HUES48 (cell line): ENCODE measurements around the gene INTS6L.
"Not testable (repeated sequence)": the region's sequence is repeated elsewhere in the genome, so short reads cannot be mapped to it uniquely, and the experiment has no call there.

Experiments
- H3K27ac ChIP-seq: one replicate; pipeline ENCODE4 v1.7.0; 2013; ENCODE audit warnings: low read depth, low read length, inconsistent platforms
- H3K27me3 ChIP-seq: 2 replicates; pipeline ENCODE4 v1.6.1; 2013; ENCODE audit warnings: mild to moderate bottlenecking, low read length; ENCODE audit not compliant: control insufficient read depth, insufficient read depth
- H3K36me3 ChIP-seq: 2 replicates; pipeline ENCODE4 v1.6.1; 2013; ENCODE audit warnings: low read length; ENCODE audit not compliant: control insufficient read depth, insufficient read depth
- H3K4me1 ChIP-seq: 2 replicates; pipeline ENCODE4 v1.6.1; 2013; ENCODE audit warnings: mild to moderate bottlenecking, low read length; ENCODE audit not compliant: control insufficient read depth, insufficient read depth
- H3K4me3 ChIP-seq: 2 replicates; pipeline ENCODE4 v1.5.1; 2013; ENCODE audit warnings: mild to moderate bottlenecking, low read depth, low read length
- H3K9ac ChIP-seq: 2 replicates; pipeline ENCODE4 v1.6.1; 2013; ENCODE audit warnings: mild to moderate bottlenecking, low read depth, low read length, moderate library complexity
- H3K9me3 ChIP-seq: 2 replicates; pipeline ENCODE4 v1.6.1; 2013; ENCODE audit warnings: low read length; ENCODE audit not compliant: control insufficient read depth, insufficient read depth

INTS6L gene

GRCh38 chrX:135549519-135549918, 29.1 kb downstream of the INTS6L start:
- 0 out of 2 replicates have a peak, but pooled peaks cover 3% of the 10 kb centered on the region for H3K4me1 ChIP-seq
- peaks cover 25% of the 10 kb centered on the region for H3K36me3 ChIP-seq
- H3K9ac ChIP-seq = no peak overlapping the region

GRCh38 chrX:135556055-135556454, 35.6 kb downstream of the INTS6L start:
- H3K4me3 ChIP-seq = no peak overlapping the region
- no peaks in the 10 kb centered on the region for H3K9me3 ChIP-seq
- H3K4me1 ChIP-seq = peaks cover 19% of the 10 kb centered on the region
- H3K9ac ChIP-seq = no peak overlapping the region
- H3K27ac ChIP-seq = no peak overlapping the region
- H3K36me3 ChIP-seq = peaks cover 16% of the 10 kb centered on the region
- H3K27me3 ChIP-seq = peaks cover 5% of the 10 kb centered on the region; the same call in 1 of the 2 replicates

More at GRCh38 chrX:135549519-135549918, 29.1 kb downstream of the INTS6L start:
- Histone ChIP-seq H3K9me3 (no peaks in the 10 kb centered on the region), H3K27ac (no peak overlapping the region), H3K27me3 (no peaks in the 10 kb centered on the region), H3K4me3 (no peak overlapping the region)

GRCh38 chrX:135557344-135557743, 36.9 kb downstream of the INTS6L start:
- no peak overlapping the region for H3K9ac ChIP-seq
- H3K4me3 ChIP-seq = no peak overlapping the region
- peaks cover 5% of the 10 kb centered on the region; the same call in 1 of the 2 replicates for H3K27me3 ChIP-seq
- peaks cover 9% of the 10 kb centered on the region for H3K36me3 ChIP-seq
- H3K27ac ChIP-seq = no peak overlapping the region
- peaks cover 19% of the 10 kb centered on the region for H3K4me1 ChIP-seq
- H3K9me3 ChIP-seq = no peaks in the 10 kb centered on the region

GRCh38 chrX:135572436-135572835, 52.0 kb downstream of the INTS6L start:
- H3K27ac ChIP-seq = no peak overlapping the region
- no peak overlapping the region for H3K4me3 ChIP-seq
- H3K9me3 ChIP-seq = no peaks in the 10 kb centered on the region
- H3K36me3 ChIP-seq = peaks cover 40% of the 10 kb centered on the region
- no peaks in the 10 kb centered on the region for H3K27me3 ChIP-seq
- no peak overlapping the region for H3K9ac ChIP-seq
- peaks cover 6% of the 10 kb centered on the region for H3K4me1 ChIP-seq

- no peaks in the 10 kb centered on the region for H3K9me3 ChIP-seq
- H3K27ac ChIP-seq = no peak overlapping the region
- no peaks in the 10 kb centered on the region for H3K4me1 ChIP-seq
- H3K9ac ChIP-seq = no peak overlapping the region
- H3K36me3 ChIP-seq = peaks cover 43% of the 10 kb centered on the region
- H3K4me3 ChIP-seq = no peak overlapping the region
- no peaks in the 10 kb centered on the region for H3K27me3 ChIP-seq
These were observed 61.0 kb downstream of the INTS6L start for GRCh38 chrX:135581496-135581895.

- no peaks in the 10 kb centered on the region for H3K4me1 ChIP-seq
- no peak overlapping the region for H3K9ac ChIP-seq
- H3K36me3 ChIP-seq = peaks cover 14% of the 10 kb centered on the region; the same call in 1 of the 2 replicates
- no peak overlapping the region for H3K4me3 ChIP-seq
- H3K27ac ChIP-seq = no peak overlapping the region
- no peaks in the 10 kb centered on the region for H3K27me3 ChIP-seq
- H3K9me3 ChIP-seq = no peaks in the 10 kb centered on the region
These were observed 64.7 kb downstream of the INTS6L start for GRCh38 chrX:135585153-135585552.

GRCh38 chrX:135591871-135592270, 71.4 kb downstream of the INTS6L start:
- Histone ChIP-seq H3K9ac (no peak overlapping the region), H3K36me3 (no peaks in the 10 kb centered on the region), H3K27ac (no peak overlapping the region), H3K9me3 (no peaks in the 10 kb centered on the region), H3K4me1 (no peaks in the 10 kb centered on the region), H3K4me3 (no peak overlapping the region), H3K27me3 (no peaks in the 10 kb centered on the region)

GRCh38 chrX:135594049-135594448, 73.6 kb downstream of the INTS6L start:
- H3K9me3 ChIP-seq, H3K9ac ChIP-seq: not testable (repeated sequence)

GRCh38 chrX:135594453-135594852, 74.0 kb downstream of the INTS6L start:
- not testable (repeated sequence) for H3K27me3 ChIP-seq, H3K27ac ChIP-seq, H3K4me3 ChIP-seq, H3K36me3 ChIP-seq, H3K4me1 ChIP-seq, H3K9me3 ChIP-seq, H3K9ac ChIP-seq

More at GRCh38 chrX:135594049-135594448, 73.6 kb downstream of the INTS6L start:
- H3K27ac ChIP-seq, H3K4me1 ChIP-seq, H3K4me3 ChIP-seq, H3K27me3 ChIP-seq, H3K36me3 ChIP-seq: not testable (repeated sequence)

GRCh38 chrX:135595543-135595942, 75.1 kb downstream of the INTS6L start:
- Histone ChIP-seq H3K36me3 (no peaks in the 10 kb centered on the region), H3K27me3 (no peaks in the 10 kb centered on the region), H3K9ac (no peak overlapping the region), H3K4me3 (no peak overlapping the region), H3K9me3 (no peaks in the 10 kb centered on the region; the same call in 1 of the 2 replicates), H3K4me1 (no peaks in the 10 kb centered on the region), H3K27ac (no peak overlapping the region)

GRCh38 chrX:135596495-135596894, 76.0 kb downstream of the INTS6L start:
- H3K4me3 ChIP-seq = no peak overlapping the region
- H3K27ac ChIP-seq = no peak overlapping the region
- no peak overlapping the region for H3K9ac ChIP-seq
- no peaks in the 10 kb centered on the region for H3K27me3 ChIP-seq
- no peaks in the 10 kb centered on the region for H3K4me1 ChIP-seq
- H3K36me3 ChIP-seq = no peaks in the 10 kb centered on the region
- no peaks in the 10 kb centered on the region; the same call in 1 of the 2 replicates for H3K9me3 ChIP-seq

GRCh38 chrX:135605906-135606305, 85.4 kb downstream of the INTS6L start:
- Histone ChIP-seq H3K27ac (no peak overlapping the region), H3K36me3 (no peaks in the 10 kb centered on the region), H3K4me3 (no peak overlapping the region), H3K27me3 (no peaks in the 10 kb centered on the region), H3K4me1 (no peaks in the 10 kb centered on the region), H3K9ac (no peak overlapping the region), H3K9me3 (no peaks in the 10 kb centered on the region)
